Stimulated activated CD4-positive, alpha-beta T cell treated with anti-CD3 and anti-CD28 coated beads, TNF-alpha, amount 100 ng/mL, for 48 hours (primary cell): ENCODE results near the gene SLC11A1.

Experiments used
- DNase-seq, 3 donors: peaks; one replicate each; pipeline ENCODE4 v3.0.0-alpha.2; 2020; ENCODE audit warnings: low read depth in 3 of 3

The SLC11A1 gene

GRCh38 chr2:218366621-218367414 lies 15.3 kb upstream of the SLC11A1 start:
- DNase-seq = no peak

GRCh38 chr2:218367415-218368149 lies 14.5 kb upstream of the SLC11A1 start:
- peak; percentile 37 to 60 (median 41) for DNase-seq

- DNase-seq = no peak
Observed at GRCh38 chr2:218368150-218368528, 13.9 kb upstream of the SLC11A1 start.

- no peak for DNase-seq
Observed at GRCh38 chr2:218368621-218369153, 13.4 kb upstream of the SLC11A1 start.

- DNase-seq = no peak
Observed at GRCh38 chr2:218369330-218369729, 12.7 kb upstream of the SLC11A1 start.

GRCh38 chr2:218370410-218371063 lies 11.5 kb upstream of the SLC11A1 start:
- no peak for DNase-seq

- no peak for DNase-seq
Observed at GRCh38 chr2:218371983-218372350, 10.1 kb upstream of the SLC11A1 start.

- no peak for DNase-seq
Observed at GRCh38 chr2:218374795-218375194, 7.3 kb upstream of the SLC11A1 start.

- DNase-seq = no peak
Observed at GRCh38 chr2:218375212-218375611, 6.9 kb upstream of the SLC11A1 start.

- no peak for DNase-seq
Observed at GRCh38 chr2:218378053-218378452, 4.0 kb upstream of the SLC11A1 start.

GRCh38 chr2:218382785-218383184 lies 712 bp downstream of the SLC11A1 start:
- DNase-seq = no peak

- DNase-seq = no peak
Observed at GRCh38 chr2:218383892-218384519, 1.9 kb downstream of the SLC11A1 start.

- no peak for DNase-seq
Observed at GRCh38 chr2:218384975-218385374, 2.9 kb downstream of the SLC11A1 start.

- no peak for DNase-seq
Observed at GRCh38 chr2:218386505-218387368, 4.7 kb downstream of the SLC11A1 start.

GRCh38 chr2:218387369-218388194 lies 5.5 kb downstream of the SLC11A1 start:
- DNase-seq = no peak

GRCh38 chr2:218389333-218390150 lies 7.5 kb downstream of the SLC11A1 start:
- DNase-seq = no peak

GRCh38 chr2:218391202-218391601 lies 9.1 kb downstream of the SLC11A1 start:
- DNase-seq = no peak

GRCh38 chr2:218392459-218392858 lies 10.4 kb downstream of the SLC11A1 start:
- DNase-seq = no peak

- no peak for DNase-seq
Observed at GRCh38 chr2:218392891-218393462, 10.9 kb downstream of the SLC11A1 start.
